Tracheal epithelial cell (primary cell): ENCODE results near the gene KRT14. TPM values are rescaled to one million over a fixed set of nuclear protein-coding genes. Genes with fewer than 3 reads are reported as not detected.

Source experiments
- total RNA-seq: library from RNA; depleted of rRNA; stranded (reverse); fragments of >200 nt; gene quantifications from 2 replicates; pipeline ENCODE4 v1.2.1, GENCODE V29; 2014

Gene KRT14
- total RNA-seq, result 2,248 and 2,437 TPM in 2 replicates

GRCh38 chr17:41586863-41587495 lies at the start of gene KRT14:
Gene KRT14, minus strand, starts transcription at chr17:41586895. Its CDS starts 61 bp downstream, at chr17:41586834.

GRCh38 chr17:41624208-41625101 lies 37.8 kb upstream of the KRT14 start, which contains the start of gene KRT17:
Gene KRT17, minus strand, starts transcription at chr17:41624575. Its CDS starts 66 bp downstream, at chr17:41624509.

GRCh38 chr17:41612376-41613160 lies 25.9 kb upstream of the KRT14 start, which contains the start of gene KRT16:
Gene KRT16, minus strand, starts transcription at chr17:41612767. Its CDS starts 79 bp downstream, at chr17:41612688.

GRCh38 chr17:41571561-41572434 lies 14.9 kb downstream of the KRT14 start, which contains the start of gene KRT9:
Gene KRT9, minus strand, starts transcription at chr17:41572059. Its CDS starts 67 bp downstream, at chr17:41571992.

Other genes starting within 250 kb of the KRT14 start
- gene KRT33A, start 236.1 kb downstream of the KRT14 start, total RNA-seq, result under 0.01 TPM in 1 of 2 replicates, not detected in the other
- 0.21 and 0.24 TPM in 2 replicates for gene KRT33B, start 217.1 kb downstream of the KRT14 start, total RNA-seq
- 0.43 and 7.0 TPM in 2 replicates for gene KRT34, start 204.6 kb downstream of the KRT14 start, total RNA-seq
- gene KRT31, start 189.3 kb downstream of the KRT14 start, total RNA-seq, result 0.24 TPM in 1 of 2 replicates, not detected in the other
- gene KRT37, start 162.3 kb downstream of the KRT14 start, total RNA-seq, result not detected in 2 replicates
- gene KRT38, start 145.9 kb downstream of the KRT14 start, total RNA-seq, result not detected in 2 replicates
- not detected in 2 replicates for gene KRT32, start 119.5 kb downstream of the KRT14 start, total RNA-seq
- gene KRT35, start 105.7 kb downstream of the KRT14 start, total RNA-seq, result not detected in 2 replicates
- gene KRT36, start 97.0 kb downstream of the KRT14 start, total RNA-seq, result not detected in 2 replicates
- 0.24 and 20.0 TPM in 2 replicates for gene KRT13, start 81.3 kb downstream of the KRT14 start, total RNA-seq
- 38.1 and 92.7 TPM in 2 replicates for gene KRT15, start 68.0 kb downstream of the KRT14 start, total RNA-seq
- 3,305 and 10,988 TPM in 2 replicates for gene KRT19, start 58.6 kb downstream of the KRT14 start, total RNA-seq
- 0.72 TPM in 1 of 2 replicates, not detected in the other for gene KRT9, start 14.8 kb downstream of the KRT14 start, total RNA-seq
- 2,720 and 3,196 TPM in 2 replicates for gene KRT16, start 25.9 kb upstream of the KRT14 start, total RNA-seq
- gene KRT17, start 37.7 kb upstream of the KRT14 start, total RNA-seq, result 21,656 and 29,975 TPM in 2 replicates
- 108 and 179 TPM in 2 replicates for gene EIF1, start 102.0 kb upstream of the KRT14 start, total RNA-seq
- 2.1 TPM in 1 of 2 replicates, not detected in the other for gene GAST, start 125.4 kb upstream of the KRT14 start, total RNA-seq
- gene HAP1, start 147.7 kb upstream of the KRT14 start, total RNA-seq, result 1.2 and 1.3 TPM in 2 replicates
- gene JUP, start 199.8 kb upstream of the KRT14 start, total RNA-seq, result 606 and 732 TPM in 2 replicates
- 49.9 and 62.7 TPM in 2 replicates for gene P3H4, start 225.1 kb upstream of the KRT14 start, total RNA-seq
- 92.1 and 146 TPM in 2 replicates for gene FKBP10, start 226.1 kb upstream of the KRT14 start, total RNA-seq
- gene NT5C3B, start 249.3 kb upstream of the KRT14 start, total RNA-seq, result 51.8 and 82.3 TPM in 2 replicates